GM18868 (cell line): Measurements from ENCODE around the gene EFR3B.

Source experiments
- ATAC-seq: cut with Tn5 transposase; IDR thresholded peaks from one replicate; pipeline ENCODE4 v1.9.1; 2021; ENCODE audit warnings: mild to moderate bottlenecking, moderate library complexity; ENCODE audit not compliant: unreplicated experiment

Gene EFR3B

GRCh38 chr2:25177211-25177611, 135.3 kb downstream of the EFR3B start:
- ATAC-seq, result no peak

- no peak for ATAC-seq
These were observed 137.1 kb downstream of the EFR3B start for GRCh38 chr2:25178976-25179375.

- no peak for ATAC-seq
These were observed 142.4 kb downstream of the EFR3B start for GRCh38 chr2:25184254-25184653.

- no peak for ATAC-seq
These were observed 146.0 kb downstream of the EFR3B start for GRCh38 chr2:25187729-25188350.

- no peak for ATAC-seq
These were observed 146.5 kb downstream of the EFR3B start for GRCh38 chr2:25188405-25188804.

GRCh38 chr2:25190536-25190935, 148.7 kb downstream of the EFR3B start:
- no peak for ATAC-seq

- no peak for ATAC-seq
These were observed 152.8 kb downstream of the EFR3B start for GRCh38 chr2:25194576-25195122.

- no peak for ATAC-seq
These were observed 155.7 kb downstream of the EFR3B start for GRCh38 chr2:25197336-25198208.

- ATAC-seq, result no peak
These were observed 156.3 kb downstream of the EFR3B start for GRCh38 chr2:25198209-25198525.

GRCh38 chr2:25198576-25198975, 156.7 kb downstream of the EFR3B start:
- no peak for ATAC-seq

- ATAC-seq, result no peak
These were observed 159.4 kb downstream of the EFR3B start for GRCh38 chr2:25201265-25201664.

GRCh38 chr2:25201794-25202193, 159.9 kb downstream of the EFR3B start:
- no peak for ATAC-seq

- ATAC-seq, result no peak
These were observed 160.4 kb downstream of the EFR3B start for GRCh38 chr2:25202275-25202674.

GRCh38 chr2:25204190-25204838, 162.4 kb downstream of the EFR3B start:
- ATAC-seq, result no peak

- ATAC-seq, result no peak
These were observed 165.2 kb downstream of the EFR3B start for GRCh38 chr2:25207078-25207545.
